Naive thymus-derived CD4-positive, alpha-beta T cell (primary cell): ENCODE results near the gene FXYD1. TPM values are rescaled to one million over a fixed set of nuclear protein-coding genes. Genes with fewer than 3 reads are reported as not detected.

Experiments used
- ATAC-seq: fragments of 150-1000 bp; cut with Tn5 transposase; 2 replicates; pipeline ENCODE4 v1.10.0; 2021; ENCODE audit warnings: mild to moderate bottlenecking, moderate library complexity
- CTCF ChIA-PET: fragments of 350-600 bp; sonication (Branson Sonifier 250); formaldehyde crosslinking; loops from one replicate; lab custom pipeline; 2021; ENCODE audit warnings: antibody characterized with exemption; lab: Charles Lee
- POLR2A ChIA-PET: fragments of 350-600 bp; sonication (Branson Sonifier 250); formaldehyde crosslinking; loops from one replicate; lab custom pipeline; 2021; ENCODE audit warnings: antibody characterized with exemption, inconsistent platforms; lab: Charles Lee
- DNase-seq, 9 donors: peaks; one replicate each; pipeline versions ENCODE4 v3.0.0 to v3.0.0-alpha.2; 2020 to 2022; ENCODE audit warnings: mixed read lengths in 1 of 9
- H3K27ac ChIP-seq: one replicate; pipeline ENCODE4 v1.7.0; 2013; ENCODE audit warnings: mild to moderate bottlenecking, low read depth, low read length, moderate library complexity
- H3K27me3 ChIP-seq, 2 donors: one replicate each; pipeline ENCODE4 v1.7.0; 2013; ENCODE audit warnings: low read length in 2 of 2, mild to moderate bottlenecking in 2 of 2, moderate library complexity in 2 of 2; ENCODE audit not compliant: control insufficient read depth in 2 of 2, insufficient read depth in 2 of 2
- H3K36me3 ChIP-seq, 3 experiments: 1 replicate in 2 of 3; 2 replicates in 1 of 3; pipeline ENCODE4 v1.7.0; 2013; ENCODE audit warnings: low read length in 3 of 3, mild to moderate bottlenecking in 3 of 3, moderate library complexity in 1 of 3; ENCODE audit not compliant: insufficient read depth in 3 of 3, control insufficient read depth in 2 of 3
- H3K4me1 ChIP-seq, 2 donors: one replicate each; pipeline ENCODE4 v1.7.0; 2013; ENCODE audit warnings: low read length in 2 of 2, mild to moderate bottlenecking in 2 of 2, moderate library complexity in 1 of 2; ENCODE audit not compliant: control insufficient read depth in 2 of 2, insufficient read depth in 2 of 2
- H3K4me3 ChIP-seq: 2 replicates; pipeline ENCODE4 v1.7.0; 2013; ENCODE audit warnings: mild to moderate bottlenecking, low read length
- H3K9me3 ChIP-seq, 3 experiments: 1 replicate in 2 of 3; 2 replicates in 1 of 3; pipeline ENCODE4 v1.7.0; 2013; ENCODE audit warnings: low read length in 3 of 3; ENCODE audit not compliant: control insufficient read depth in 2 of 3
- H3K27ac Mint-ChIP-seq, 9 donors: one replicate each; pipeline ENCODE4 v1.8.0; 2020 to 2022; ENCODE audit warnings: mixed read lengths in 9 of 9, mild to moderate bottlenecking in 8 of 9, moderate library complexity in 5 of 9, inconsistent platforms in 2 of 9
- H3K27me3 Mint-ChIP-seq, 5 donors: one replicate each; pipeline ENCODE4 v1.8.0; 2021 to 2022; ENCODE audit warnings: mixed read lengths in 5 of 5, mild to moderate bottlenecking in 1 of 5
- H3K36me3 Mint-ChIP-seq, 5 donors: one replicate each; pipeline ENCODE4 v1.8.0; 2020 to 2022; ENCODE audit warnings: mixed read lengths in 5 of 5, mild to moderate bottlenecking in 3 of 5, inconsistent platforms in 1 of 5
- H3K4me1 Mint-ChIP-seq, 7 donors: one replicate each; pipeline ENCODE4 v1.8.0; 2020 to 2022; ENCODE audit warnings: mixed read lengths in 7 of 7, mild to moderate bottlenecking in 3 of 7, inconsistent platforms in 1 of 7
- H3K4me3 Mint-ChIP-seq, 10 donors: one replicate each; pipeline ENCODE4 v1.8.0; 2020 to 2022; ENCODE audit warnings: mild to moderate bottlenecking in 10 of 10, mixed read lengths in 10 of 10, moderate library complexity in 6 of 10, inconsistent platforms in 2 of 10
- H3K9me3 Mint-ChIP-seq, 11 donors: one replicate each; pipeline ENCODE4 v1.8.0; 2020 to 2022; ENCODE audit warnings: mixed read lengths in 11 of 11, mild to moderate bottlenecking in 4 of 11, inconsistent platforms in 1 of 11, moderate library complexity in 1 of 11
- intact Hi-C, 2 donors: fragments of 100-400 bp; cut with micrococcal nuclease; formaldehyde crosslinking; loops; one replicate each; pipeline ENCODE4 v1.15.1; 2023
- polyA plus RNA-seq, 2 donors: library from polyadenylated mRNA; unstranded; fragments of 300-500 nt; fragmentation: Illumina TruSeq; gene quantifications; one replicate each; pipeline ENCODE4 v1.2.3, GENCODE V29; 2021
- total RNA-seq, 6 experiments: library from RNA in 5 of 6; stranded (reverse) in 5 of 6; gene quantifications; 1 replicate in 5 of 6; 2 replicates in 1 of 6; pipeline ENCODE4 v1.2.3 and lab custom pipeline; 2021 to 2026

Gene FXYD1
- total and polyA plus RNA-seq, 7 experiments from 2014 or later = 0.46 to 1.2 (median 0.85) TPM; not detected in 3

GRCh38 chr19:35106291-35106583 lies 32.4 kb upstream of the FXYD1 start:
- CTCF ChIA-PET = interaction anchor here (0.6 kb wide), 2 partner anchors 8 to 83 kb away, joined by 3 read pairs; no protein-coding TSS in a partner anchor
- intact Hi-C loops = no loop called here

GRCh38 chr19:35106898-35107541 lies 31.6 kb upstream of the FXYD1 start:
- DNase-seq = no peak
- Mint-ChIP-seq H3K27ac (peak overlapping the region in 1 of 9 donors; percentile 78), H3K36me3 (no peaks in the 10 kb centered on the region), H3K4me3 (no peak overlapping the region), H3K9me3 (peaks cover 0 to 2% (median 0%) of the 10 kb centered on the region in 11 donors), H3K27me3 (peaks cover 0 to 11% (median 0%) of the 10 kb centered on the region in 5 donors), H3K4me1 (no peaks in the 10 kb centered on the region)
- Histone ChIP-seq H3K4me1 (no peaks in the 10 kb centered on the region), H3K27me3 (no peaks in the 10 kb centered on the region), H3K4me3 (no peak overlapping the region), H3K27ac (no peak overlapping the region), H3K36me3 (no peaks in the 10 kb centered on the region), H3K9me3 (no peaks in the 10 kb centered on the region)
- intact Hi-C loops = no loop called here
- ChIA-PET POLR2A (no interaction called here), CTCF (no interaction called here)
- no peak for ATAC-seq

More at GRCh38 chr19:35106291-35106583, 32.4 kb upstream of the FXYD1 start:
- Histone ChIP-seq H3K27ac (no peak overlapping the region), H3K36me3 (no peaks in the 10 kb centered on the region), H3K9me3 (no peaks in the 10 kb centered on the region), H3K4me1 (no peaks in the 10 kb centered on the region), H3K27me3 (no peaks in the 10 kb centered on the region), H3K4me3 (no peak overlapping the region)
- ATAC-seq = no peak
- Mint-ChIP-seq H3K36me3 (no peaks in the 10 kb centered on the region), H3K9me3 (peaks cover 0 to 2% (median 0%) of the 10 kb centered on the region in 11 donors), H3K27ac (no peak overlapping the region), H3K4me3 (no peak overlapping the region), H3K4me1 (no peaks in the 10 kb centered on the region), H3K27me3 (peaks cover 0 to 8% (median 0%) of the 10 kb centered on the region in 5 donors)
- POLR2A ChIA-PET = no interaction called here
- DNase-seq = no peak

- DNase-seq (peak in 1 of 9 donors; percentile 38), ATAC-seq (no peak)
- no peaks in the 10 kb centered on the region for H3K27me3 ChIP-seq
- no peaks in the 10 kb centered on the region for H3K36me3 ChIP-seq
- Mint-ChIP-seq H3K27ac (peak overlapping the region in 1 of 9 donors; percentile 78), H3K4me1 (no peaks in the 10 kb centered on the region), H3K9me3 (peaks cover 0 to 2% (median 0%) of the 10 kb centered on the region in 11 donors), H3K4me3 (no peak overlapping the region), H3K36me3 (no peaks in the 10 kb centered on the region), H3K27me3 (peaks cover 0 to 14% (median 0%) of the 10 kb centered on the region in 5 donors)
- H3K9me3 ChIP-seq = no peaks in the 10 kb centered on the region
- H3K4me3 ChIP-seq = no peak overlapping the region
- no peak overlapping the region for H3K27ac ChIP-seq
- intact Hi-C loops = no loop called here
- ChIA-PET CTCF (no interaction called here), POLR2A (no interaction called here)
- no peaks in the 10 kb centered on the region for H3K4me1 ChIP-seq
Observed at GRCh38 chr19:35107545-35107944, 31.1 kb upstream of the FXYD1 start.

DNA sequence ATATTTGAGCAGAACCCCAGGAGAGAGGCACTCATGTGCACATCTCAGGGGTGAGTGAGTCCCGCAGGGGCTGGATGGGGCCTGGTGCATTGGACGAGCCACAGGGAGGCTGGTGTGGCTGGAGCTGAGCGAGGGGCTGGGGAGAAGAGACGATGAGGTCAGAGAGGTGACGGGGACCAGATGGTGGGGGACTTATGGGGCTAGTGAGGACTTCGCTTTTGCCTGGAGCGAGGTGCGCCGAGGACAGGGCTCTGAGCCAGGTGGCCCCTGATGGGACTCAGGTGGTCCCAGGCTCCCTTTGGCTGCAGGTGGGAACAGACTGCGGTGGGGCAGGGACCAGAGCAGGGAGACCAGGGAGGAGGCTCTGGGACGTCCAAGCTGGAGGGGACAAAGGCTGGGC lies 29.9 kb upstream of the FXYD1 start:
- Histone ChIP-seq H3K27ac (no peak overlapping the region), H3K9me3 (no peaks in the 10 kb centered on the region), H3K36me3 (no peaks in the 10 kb centered on the region), H3K4me1 (no peaks in the 10 kb centered on the region), H3K4me3 (no peak overlapping the region), H3K27me3 (no peaks in the 10 kb centered on the region)
- Mint-ChIP-seq H3K4me1 (no peaks in the 10 kb centered on the region), H3K9me3 (peaks cover 0 to 2% (median 0%) of the 10 kb centered on the region in 11 donors), H3K36me3 (no peaks in the 10 kb centered on the region), H3K4me3 (no peak overlapping the region), H3K27me3 (peaks cover 0 to 14% (median 0%) of the 10 kb centered on the region in 5 donors), H3K27ac (no peak overlapping the region)
- DNase-seq = no peak
- intact Hi-C loops = no loop called here
- ChIA-PET POLR2A (no interaction called here), CTCF (no interaction called here)
- ATAC-seq = no peak

DNA sequence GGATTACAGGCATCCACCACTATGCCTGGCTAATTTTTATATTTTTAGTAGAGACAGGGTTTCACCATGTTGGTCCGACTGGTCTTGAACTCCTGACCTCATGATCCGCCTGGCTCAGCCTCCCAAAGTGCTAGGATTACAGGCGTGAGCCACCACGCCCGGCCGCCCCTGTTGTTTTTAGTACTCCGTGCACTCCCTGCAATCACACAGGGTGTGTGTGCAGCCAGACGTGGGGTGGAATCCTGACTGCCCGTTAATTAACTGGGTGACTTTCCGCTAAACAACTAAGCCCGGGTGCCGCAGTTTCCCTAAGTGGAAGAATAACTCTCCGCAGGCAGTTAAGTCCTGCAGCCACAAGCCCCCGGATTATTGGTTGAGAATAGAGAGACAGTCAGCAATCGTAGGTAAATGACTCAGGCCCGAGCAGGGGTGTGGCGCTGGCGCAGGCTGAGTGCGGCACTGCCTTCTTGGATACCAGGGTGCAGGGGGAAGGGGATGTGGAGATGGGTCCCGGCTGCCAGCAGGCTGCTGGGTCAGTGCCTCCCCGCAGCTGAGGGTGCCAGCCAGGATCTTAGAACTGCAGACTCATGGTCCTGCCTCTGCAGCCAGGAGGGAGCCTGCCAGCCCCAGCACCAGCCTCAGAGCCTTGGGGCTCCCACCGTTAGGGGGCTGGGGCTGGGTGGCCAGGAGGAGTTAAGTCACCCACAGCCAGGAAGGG lies 29.1 kb upstream of the FXYD1 start:
- H3K4me1 ChIP-seq = peaks cover 0 to 2% of the 10 kb centered on the region in 2 donors
- H3K27me3 ChIP-seq = no peaks in the 10 kb centered on the region
- H3K4me3 Mint-ChIP-seq = no peak overlapping the region
- no peak for ATAC-seq
- CTCF ChIA-PET = no interaction called here
- no peak overlapping the region for H3K27ac Mint-ChIP-seq
- peaks cover 0 to 15% (median 0%) of the 10 kb centered on the region in 5 donors for H3K27me3 Mint-ChIP-seq
- intact Hi-C loops = no loop called here
- H3K27ac ChIP-seq = no peak overlapping the region
- H3K36me3 ChIP-seq = no peaks in the 10 kb centered on the region
- H3K9me3 ChIP-seq = no peaks in the 10 kb centered on the region
- no peaks in the 10 kb centered on the region for H3K36me3 Mint-ChIP-seq
- peaks cover 0 to 2% (median 0%) of the 10 kb centered on the region in 11 donors for H3K9me3 Mint-ChIP-seq
- H3K4me3 ChIP-seq = no peak overlapping the region
- peaks cover 2 to 4% (median 3%) of the 10 kb centered on the region in 7 donors for H3K4me1 Mint-ChIP-seq
- POLR2A ChIA-PET = interaction anchor here (0.6 kb wide), 1 partner anchor 18 kb away, joined by 3 read pairs; no protein-coding TSS in a partner anchor
- DNase-seq = no peak

DNA sequence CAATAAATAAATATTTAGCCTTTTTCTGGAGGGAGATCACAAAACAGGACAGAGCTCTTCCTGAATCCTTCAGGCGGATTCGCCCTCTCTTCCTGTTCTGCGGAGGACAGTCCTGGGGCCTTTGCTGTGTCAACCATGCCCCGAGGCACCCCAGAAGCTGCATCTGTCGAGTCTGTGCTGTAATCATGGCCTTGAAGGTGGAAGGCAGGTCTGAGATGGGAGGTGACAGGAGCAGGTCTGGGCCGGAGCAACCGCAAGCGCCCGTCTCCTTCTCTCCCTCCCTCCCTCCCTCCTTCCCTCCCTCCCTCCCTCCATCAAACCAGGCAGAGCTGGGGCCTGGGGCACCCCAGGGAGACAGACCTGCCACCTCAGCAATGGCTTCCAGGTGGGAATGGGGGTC lies 27.6 kb upstream of the FXYD1 start:
- no peak overlapping the region for H3K4me3 Mint-ChIP-seq
- no peaks in the 10 kb centered on the region for H3K27me3 ChIP-seq
- CTCF ChIA-PET = interaction anchor here (0.6 to 0.7 kb wide), 2 partner anchors 30 to 184 kb away, joined by 3 read pairs; partner anchors contain the start of gene ZNF30
- no peak for ATAC-seq
- no peak overlapping the region for H3K27ac ChIP-seq
- peaks cover 0 to 7% of the 10 kb centered on the region in 2 donors for H3K4me1 ChIP-seq
- no peak for DNase-seq
- H3K27me3 Mint-ChIP-seq = peaks cover 0 to 20% (median 0%) of the 10 kb centered on the region in 5 donors
- peaks cover 5 to 8% (median 6%) of the 10 kb centered on the region in 7 donors for H3K4me1 Mint-ChIP-seq
- POLR2A ChIA-PET = no interaction called here
- intact Hi-C loops = no loop called here
- no peak overlapping the region for H3K4me3 ChIP-seq
- no peaks in the 10 kb centered on the region for H3K36me3 Mint-ChIP-seq
- H3K36me3 ChIP-seq = no peaks in the 10 kb centered on the region
- no peaks in the 10 kb centered on the region for H3K9me3 ChIP-seq
- peaks cover 0 to 2% (median 0%) of the 10 kb centered on the region in 11 donors for H3K9me3 Mint-ChIP-seq
- H3K27ac Mint-ChIP-seq = no peak overlapping the region
